Measurements from ENCODE around the gene PLEKHG4B. TPM values are rescaled to one million over a fixed set of nuclear protein-coding genes. Genes with fewer than 3 reads are reported as not detected.
A peak's percentile ranks its signal among the peaks of the same experiment; 100 is the strongest.

PLEKHG4B gene
- total RNA-seq, 1 donor from 2014 or later = 70.0 TPM

GRCh38 chr5:76358-77169 is 15.4 kb upstream of the PLEKHG4B start:
- Mint-ChIP-seq H3K4me3 (no peak overlapping the region), H3K36me3 (no peaks in the 10 kb centered on the region), H3K27ac (no peak overlapping the region), H3K9me3 (no peaks in the 10 kb centered on the region), H3K27me3 (ENCODE audit: low read depth) (peaks cover 4% of the 10 kb centered on the region), H3K4me1 (peaks cover 11% of the 10 kb centered on the region)
- no peak for TF ChIP-seq CTCF (IDR thresholded peaks at IDR 0.05; ENCODE audit: unreplicated experiment)
- DNase-seq (ENCODE audit: low spot score in 2 of 2, unreplicated experiment in 2 of 2) = no peak

GRCh38 chr5:77170-77501 is 14.8 kb upstream of the PLEKHG4B start:
- no peaks in the 10 kb centered on the region for H3K9me3 Mint-ChIP-seq
- H3K27ac Mint-ChIP-seq = no peak overlapping the region
- H3K36me3 Mint-ChIP-seq = no peaks in the 10 kb centered on the region
- peaks cover 17% of the 10 kb centered on the region for H3K4me1 Mint-ChIP-seq
- no peak overlapping the region for H3K4me3 Mint-ChIP-seq
- H3K27me3 Mint-ChIP-seq (ENCODE audit: low read depth) = peaks cover 7% of the 10 kb centered on the region
- no peak for TF ChIP-seq CTCF (IDR thresholded peaks at IDR 0.05; ENCODE audit: unreplicated experiment)
- DNase-seq (ENCODE audit: low spot score in 2 of 2, unreplicated experiment in 2 of 2) = no peak

GRCh38 chr5:77546-77945 is 14.4 kb upstream of the PLEKHG4B start:
- TF ChIP-seq CTCF (IDR thresholded peaks at IDR 0.05; ENCODE audit: unreplicated experiment) = no peak
- Mint-ChIP-seq H3K4me1 (peaks cover 21% of the 10 kb centered on the region), H3K9me3 (no peaks in the 10 kb centered on the region), H3K4me3 (no peak overlapping the region), H3K27me3 (ENCODE audit: low read depth) (peaks cover 10% of the 10 kb centered on the region), H3K36me3 (no peaks in the 10 kb centered on the region), H3K27ac (no peak overlapping the region)
- no peak for DNase-seq (ENCODE audit: low spot score in 2 of 2, unreplicated experiment in 2 of 2)

DNA sequence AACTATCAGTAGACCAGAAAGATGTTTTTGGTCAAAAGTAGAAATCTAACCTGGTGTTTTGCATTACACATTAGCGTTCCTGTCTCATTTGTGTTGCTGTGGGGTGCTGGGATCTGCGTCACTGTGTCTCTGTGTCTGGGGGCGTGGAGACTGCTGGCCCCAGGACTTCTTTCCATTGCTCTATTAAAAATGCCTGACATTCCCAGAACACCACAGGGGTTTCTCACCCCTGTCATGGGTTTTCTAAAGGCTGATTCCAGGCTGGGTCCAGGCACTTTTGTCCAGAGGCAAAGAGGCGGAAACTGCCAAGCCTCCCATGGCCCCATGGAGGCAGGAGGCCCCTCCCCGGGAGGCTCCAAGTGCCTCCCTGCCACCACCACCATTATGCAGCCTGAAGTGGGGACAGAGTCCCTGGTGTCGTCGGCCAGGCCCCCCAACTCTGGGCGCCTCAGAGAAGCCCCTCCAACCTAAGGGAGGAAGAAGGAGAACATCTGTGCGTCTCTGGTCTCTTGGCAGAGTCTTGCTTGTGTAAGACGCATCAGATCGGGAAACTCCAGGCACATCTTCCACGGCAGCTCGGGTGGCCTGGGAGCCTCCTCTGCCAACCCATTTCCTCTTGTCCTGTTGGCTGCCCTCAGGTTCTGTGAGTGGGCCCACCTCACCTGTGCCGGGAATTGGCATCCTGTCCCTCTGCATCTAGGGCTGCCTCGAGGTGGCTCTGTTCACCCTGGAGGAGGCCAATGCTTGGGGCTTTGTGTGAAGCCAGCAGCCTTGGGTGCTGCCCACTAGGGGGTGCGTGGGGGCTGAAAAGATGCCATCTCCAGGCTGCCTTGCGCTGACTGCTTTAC is 13.8 kb upstream of the PLEKHG4B start:
- DNase-seq (ENCODE audit: low spot score in 2 of 2, unreplicated experiment in 2 of 2) = peak in 1 of 2 experiments; percentile 34
- no peak overlapping the region for H3K27ac Mint-ChIP-seq
- H3K27me3 Mint-ChIP-seq (ENCODE audit: low read depth) = peaks cover 15% of the 10 kb centered on the region
- H3K4me1 Mint-ChIP-seq = peaks cover 27% of the 10 kb centered on the region
- no peak for TF ChIP-seq CTCF (IDR thresholded peaks at IDR 0.05; ENCODE audit: unreplicated experiment)
- H3K36me3 Mint-ChIP-seq = no peaks in the 10 kb centered on the region
- H3K4me3 Mint-ChIP-seq = no peak overlapping the region
- no peaks in the 10 kb centered on the region for H3K9me3 Mint-ChIP-seq

- Mint-ChIP-seq H3K9me3 (no peaks in the 10 kb centered on the region), H3K27ac (peak overlapping the region; percentile 29), H3K27me3 (ENCODE audit: low read depth) (peaks cover 15% of the 10 kb centered on the region), H3K36me3 (no peaks in the 10 kb centered on the region), H3K4me1 (peaks cover 27% of the 10 kb centered on the region), H3K4me3 (no peak overlapping the region)
- no peak for DNase-seq (ENCODE audit: low spot score in 2 of 2, unreplicated experiment in 2 of 2)
- no peak for TF ChIP-seq CTCF (IDR thresholded peaks at IDR 0.05; ENCODE audit: unreplicated experiment)
Observed at GRCh38 chr5:78805-79149, 13.2 kb upstream of the PLEKHG4B start.
